HG03342 (cell line): ENCODE measurements around the gene TTC16.
"Not testable (repeated sequence)": the region's sequence is repeated elsewhere in the genome, so short reads cannot be mapped to it uniquely, and the experiment has no call there.

Source experiments
- ATAC-seq: cut with Tn5 transposase; IDR thresholded peaks from one replicate; pipeline ENCODE4 v1.9.1; 2021; ENCODE audit warnings: mild to moderate bottlenecking, moderate library complexity; ENCODE audit not compliant: unreplicated experiment

The TTC16 gene

DNA sequence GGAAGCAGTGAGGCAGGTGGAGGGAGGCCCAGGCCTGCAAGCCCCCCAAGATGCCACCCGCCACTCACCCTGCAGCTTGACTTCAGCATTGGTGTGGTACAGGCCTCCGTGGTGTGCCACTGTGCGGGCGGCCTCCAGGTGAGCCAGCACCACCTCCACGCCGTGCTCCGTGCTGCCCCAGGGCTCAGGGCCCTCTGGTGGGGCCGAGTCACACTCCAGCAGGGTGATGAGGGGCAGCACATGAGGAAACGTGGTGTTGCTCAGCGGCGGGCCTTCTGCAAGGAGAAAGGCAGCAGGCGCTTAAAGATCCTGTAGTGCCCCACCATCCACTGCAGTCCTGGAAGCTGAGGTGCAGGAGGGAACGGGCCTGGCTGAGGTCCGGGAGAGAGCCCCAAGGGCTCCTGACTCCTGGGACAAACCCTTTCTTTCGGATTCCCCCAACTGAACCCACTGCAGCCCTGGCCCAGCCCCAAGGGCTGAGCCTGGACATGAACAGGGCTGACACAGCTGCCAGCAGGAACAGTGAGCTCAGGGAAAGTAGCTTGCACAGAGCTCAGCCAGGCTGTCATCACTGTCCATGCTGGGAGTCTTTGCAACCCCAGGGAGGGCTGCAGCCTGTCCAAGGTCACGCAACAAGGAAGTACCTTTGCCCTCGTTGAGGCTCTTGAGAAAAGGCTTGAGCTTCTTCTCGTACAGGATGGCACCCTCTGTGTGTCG, 23.9 kb downstream of the TTC16 start:
- ATAC-seq: no peak

GRCh38 chr9:127741831-127742434, 26.1 kb downstream of the TTC16 start:
- ATAC-seq: no peak

GRCh38 chr9:127742435-127743088, 26.7 kb downstream of the TTC16 start:
- ATAC-seq: no peak

DNA sequence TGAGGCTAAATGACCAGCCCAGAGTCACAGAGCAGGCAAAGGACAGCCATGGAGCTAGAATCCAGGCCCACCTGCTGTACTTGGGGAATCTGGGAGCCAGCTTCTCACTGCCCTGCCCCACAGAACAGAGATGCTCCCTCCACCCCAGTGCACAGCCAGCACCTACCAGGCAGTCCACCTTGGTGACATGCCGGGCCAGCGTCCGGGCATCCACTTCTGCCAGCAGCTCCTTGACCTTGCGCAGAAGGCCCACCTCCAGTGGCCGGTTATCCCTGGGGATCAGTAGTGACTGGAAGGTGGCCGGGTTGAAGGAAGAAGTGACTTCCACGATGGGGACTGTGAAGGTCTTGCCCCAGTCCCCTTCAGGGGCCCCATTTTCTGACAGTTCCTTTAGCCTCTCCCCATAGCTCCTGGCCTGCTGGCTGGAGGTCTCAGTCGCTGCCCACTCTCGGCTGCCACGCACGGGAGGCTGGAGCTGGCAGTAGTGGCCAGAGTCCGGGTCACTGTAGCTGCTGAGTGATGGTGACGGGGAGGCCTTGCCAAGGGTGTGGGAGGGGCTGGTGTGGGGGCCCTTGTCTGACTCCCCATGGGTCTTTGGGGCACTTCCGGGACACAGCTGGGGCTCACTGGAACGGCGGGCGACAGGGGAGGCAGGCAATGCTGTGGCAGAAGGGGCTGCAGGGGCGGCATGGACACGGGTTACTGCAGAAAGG, 28.7 kb downstream of the TTC16 start:
- ATAC-seq: no peak

DNA sequence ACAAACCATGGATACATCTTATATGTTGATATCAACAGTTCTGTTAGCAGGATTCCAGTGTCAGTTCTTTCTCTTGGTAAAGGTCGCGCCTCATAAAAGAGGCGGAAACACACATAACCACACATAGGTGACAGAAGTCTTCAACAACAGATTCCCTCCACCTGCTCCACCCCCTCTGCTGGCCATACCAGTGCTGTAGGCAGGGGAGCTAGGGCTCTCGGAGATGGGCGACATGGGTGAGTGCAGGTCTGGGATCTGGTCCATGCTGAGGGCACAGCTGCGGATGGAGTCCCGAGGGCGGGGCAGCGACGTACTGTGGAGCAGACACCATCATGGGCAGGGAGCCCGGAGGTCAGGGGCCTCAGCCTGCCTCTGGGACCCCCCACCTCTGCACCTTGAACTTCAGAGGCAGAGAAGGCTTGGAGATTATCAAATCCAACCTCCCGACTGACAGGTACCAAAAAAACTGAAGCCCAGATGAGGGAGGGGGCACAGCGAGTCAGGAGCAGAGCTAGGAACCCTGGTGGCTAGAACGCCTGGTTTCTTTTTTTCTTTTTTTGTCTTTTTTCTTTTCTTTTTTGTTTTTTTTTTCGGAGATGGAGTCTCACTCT, 31.2 kb downstream of the TTC16 start:
- no peak for ATAC-seq

GRCh38 chr9:127749090-127749787, 33.4 kb downstream of the TTC16 start:
- no peak for ATAC-seq

DNA sequence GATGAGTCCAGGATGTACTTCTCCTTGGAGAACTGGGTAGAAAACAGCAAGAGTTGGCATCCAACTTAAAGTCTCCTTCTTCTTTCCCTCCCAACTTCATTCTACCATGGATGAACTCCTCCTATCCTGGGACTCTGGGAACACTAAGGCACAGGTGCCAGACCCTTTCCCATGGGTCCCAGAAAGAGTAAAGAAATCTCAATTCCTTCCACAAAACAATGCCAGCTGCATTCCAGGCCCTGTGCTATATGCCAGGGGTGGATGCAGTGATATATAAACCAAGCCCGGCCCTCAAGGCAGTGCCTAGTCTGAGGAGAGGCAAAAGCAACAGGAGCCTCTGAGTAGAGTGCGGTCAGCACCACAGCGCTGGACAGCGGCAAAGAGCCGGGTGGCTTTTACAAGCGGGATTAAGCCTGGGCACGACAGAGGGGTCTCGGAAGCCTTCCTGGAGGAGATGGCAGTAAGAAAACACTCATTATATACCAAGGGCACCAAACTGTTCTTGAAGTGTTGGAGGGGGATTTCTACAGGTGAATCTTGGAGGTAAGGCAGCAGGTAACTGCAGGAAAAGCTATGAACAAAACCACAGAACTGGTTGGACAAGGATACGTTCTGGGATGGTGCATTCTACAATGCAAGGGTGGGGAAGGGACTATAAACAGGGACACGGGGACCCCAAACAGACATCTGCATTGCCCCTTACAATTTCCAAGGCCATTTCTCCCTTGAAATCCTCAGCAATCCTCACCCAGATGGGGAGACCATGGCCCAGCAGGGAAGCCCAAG, 35.6 kb downstream of the TTC16 start:
- no peak for ATAC-seq

GRCh38 chr9:127753148-127753547, 37.3 kb downstream of the TTC16 start:
- no peak for ATAC-seq

GRCh38 chr9:127753622-127754021, 37.7 kb downstream of the TTC16 start:
- no peak for ATAC-seq

DNA sequence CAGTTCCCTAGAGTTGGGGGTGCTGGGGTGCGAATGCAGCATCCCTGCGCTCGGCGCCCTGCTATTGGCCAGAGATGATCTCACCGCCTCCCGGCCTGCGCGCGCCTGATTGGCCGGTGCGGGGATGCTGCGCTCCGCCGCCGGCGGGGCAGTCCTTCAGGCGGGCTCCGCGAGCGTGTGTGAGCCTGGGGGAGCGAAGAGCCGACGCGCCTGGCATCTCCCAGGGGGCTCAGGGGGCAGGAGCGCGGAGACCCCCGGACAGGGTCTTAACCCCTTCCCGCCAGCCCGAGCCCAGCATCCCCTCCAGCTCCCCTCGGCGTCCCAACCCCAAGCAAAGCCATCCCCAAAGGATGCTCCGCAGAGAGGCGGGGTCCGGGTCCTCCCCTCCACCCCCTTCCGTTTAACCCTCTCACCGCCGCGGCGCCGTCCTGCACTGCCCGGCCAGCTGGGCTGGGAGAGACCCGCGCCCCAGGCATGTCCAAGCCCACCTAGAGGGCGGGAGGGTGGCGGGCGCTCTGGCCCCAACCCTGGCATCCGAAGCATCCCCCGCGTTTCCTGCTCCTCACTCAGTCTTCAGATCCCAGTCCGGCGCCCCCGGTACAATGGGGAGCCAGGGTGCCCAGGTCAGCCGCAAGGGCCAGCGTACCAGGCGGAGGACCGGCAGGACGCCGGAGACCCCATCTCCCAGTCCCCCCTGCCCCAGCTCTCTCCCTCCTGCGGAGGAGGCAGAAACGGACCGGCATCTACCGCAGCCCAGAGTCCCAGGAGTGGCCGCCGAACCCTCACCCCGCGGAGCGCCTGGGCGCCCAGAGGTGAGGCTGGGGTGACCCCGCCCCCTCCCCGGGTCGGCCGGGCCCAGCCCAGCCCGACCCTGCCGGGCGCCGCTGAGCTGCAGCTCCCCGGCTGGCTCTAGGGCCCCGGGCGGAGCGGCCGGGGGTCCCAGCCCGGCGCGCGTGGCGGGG, 38.5 kb downstream of the TTC16 start:
- ATAC-seq: no peak

DNA sequence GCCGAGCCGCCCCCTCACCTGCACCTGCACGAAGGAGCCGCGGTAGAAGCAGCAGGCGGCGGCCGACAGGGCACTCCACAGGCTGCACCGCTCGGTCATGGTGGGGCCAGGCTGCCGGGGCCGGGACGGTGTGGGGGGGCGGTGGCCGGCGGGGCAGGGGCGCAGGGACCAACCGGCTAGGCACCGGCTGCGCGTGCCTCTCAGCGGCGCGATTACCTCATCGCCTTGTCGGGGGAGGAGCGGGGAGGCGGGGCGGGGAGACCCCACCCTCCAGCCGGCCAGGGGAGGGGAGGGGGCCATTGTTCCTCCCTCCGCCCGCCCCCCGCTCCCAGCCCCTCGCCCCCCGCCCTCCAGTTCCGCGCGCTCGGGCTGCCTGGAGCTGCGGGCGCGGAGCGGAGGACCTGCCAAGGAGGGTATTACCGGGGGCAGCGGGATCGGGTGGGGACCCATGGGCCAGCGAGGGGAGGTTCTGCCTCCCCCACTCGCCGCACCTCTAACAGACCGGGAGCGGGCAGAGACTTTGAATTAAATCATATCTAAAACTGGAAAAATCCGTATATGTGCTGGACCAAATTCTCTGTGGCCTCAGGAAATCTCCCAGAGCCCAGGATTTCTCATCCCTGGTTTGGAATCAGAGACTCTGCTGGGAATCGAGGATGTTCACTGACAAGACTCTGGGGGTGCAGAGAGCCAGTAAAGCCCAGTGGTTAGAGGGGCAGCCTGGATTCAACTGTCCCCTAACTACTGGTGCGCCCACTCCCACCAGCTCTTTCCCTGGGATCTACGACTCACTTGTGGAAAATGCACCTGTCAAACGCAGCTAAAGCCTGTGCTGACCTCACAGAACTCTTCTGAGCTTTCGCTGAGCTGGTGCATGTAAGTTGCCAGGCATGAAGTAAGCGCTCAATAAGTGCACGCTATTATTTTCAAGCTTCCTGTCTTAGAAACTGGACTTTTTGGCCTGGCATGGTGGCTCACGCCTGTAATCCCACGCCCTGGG, 39.5 kb downstream of the TTC16 start:
- no peak for ATAC-seq

DNA sequence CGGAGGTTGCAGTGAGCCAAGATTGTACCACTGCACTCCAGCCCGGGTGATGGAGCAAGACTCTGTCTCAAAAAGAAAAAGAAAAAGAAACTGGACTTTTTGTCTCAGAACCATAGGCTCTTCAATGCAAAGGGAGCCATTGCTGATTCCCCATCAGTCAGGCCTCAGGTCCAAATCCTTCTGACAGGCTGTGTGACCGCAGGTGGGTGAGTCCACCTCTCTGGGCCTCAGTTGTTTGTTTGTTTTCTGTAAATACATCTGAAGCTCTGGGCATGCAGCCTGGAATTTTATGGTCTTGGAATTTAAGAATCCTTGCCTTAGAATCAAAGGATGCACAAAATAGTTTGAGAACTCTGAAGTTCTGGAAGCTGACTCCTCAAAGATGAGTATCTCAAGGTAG, 40.4 kb downstream of the TTC16 start:
- ATAC-seq: no peak

DNA sequence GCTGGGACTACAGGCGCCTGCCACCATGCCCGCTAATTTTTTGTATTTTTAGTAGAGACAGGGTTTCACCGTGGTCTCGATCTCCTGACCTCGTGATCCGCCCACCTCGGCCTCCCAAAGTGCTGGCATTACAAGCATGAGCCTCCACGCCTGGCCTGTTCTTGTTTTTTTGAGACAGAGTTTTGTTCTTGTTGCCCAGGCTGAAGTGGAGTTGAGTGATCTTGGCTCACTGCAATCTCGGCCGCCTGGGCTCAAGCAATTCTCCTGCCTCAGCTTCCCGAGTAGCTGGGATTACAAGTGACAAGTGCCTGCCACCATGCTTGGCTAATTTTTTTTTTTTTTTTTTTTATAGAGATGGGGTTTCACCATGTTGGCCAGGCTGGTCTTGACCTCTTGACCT, 40.9 kb downstream of the TTC16 start:
- ATAC-seq: not testable (repeated sequence)

GRCh38 chr9:127758843-127759242, 43.0 kb downstream of the TTC16 start:
- no peak for ATAC-seq

DNA sequence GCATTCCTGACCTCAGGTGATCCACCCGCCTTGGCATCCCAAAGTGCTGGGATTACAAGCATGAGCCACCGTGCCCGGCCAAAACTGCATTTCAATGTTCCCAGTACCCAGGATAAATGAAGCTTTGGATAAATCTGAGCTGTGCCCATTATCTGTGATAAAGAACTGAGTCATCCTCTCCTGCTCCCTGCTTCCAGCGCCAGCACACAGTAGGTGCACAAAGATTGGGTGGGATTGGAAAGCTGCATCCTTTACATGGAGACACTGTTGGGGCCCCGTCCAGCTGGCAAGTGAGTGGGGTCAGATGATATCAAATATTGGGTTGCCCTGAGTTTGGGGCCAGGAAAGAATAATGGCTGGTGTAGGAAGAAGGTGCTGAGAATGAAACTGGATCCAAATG, 45.2 kb downstream of the TTC16 start:
- ATAC-seq: no peak

GRCh38 chr9:127761491-127761956, 45.6 kb downstream of the TTC16 start:
- ATAC-seq: no peak

- ATAC-seq: no peak
Observed at GRCh38 chr9:127762111-127762676, 46.3 kb downstream of the TTC16 start.
